Diencephalon (tissue), 1 donor: ENCODE data around the gene KLK5. TPM values are rescaled to one million over a fixed set of nuclear protein-coding genes. Genes with fewer than 3 reads are reported as not detected.

Source experiments
- total RNA-seq: library from RNA; depleted of rRNA; stranded (reverse); fragments of >200 nt; gene quantifications from one replicate; pipeline ENCODE4 v1.2.3, GENCODE V29; 2014

Gene KLK5
- total RNA-seq: 0.69 TPM

GRCh38 chr19:50952910-50953309 lies at the start of gene KLK5:
TSS of gene KLK5 (minus strand) at chr19:50953038. CDS start at chr19:50952657, 381 bp downstream.

GRCh38 chr19:51001515-51001914 lies 48.7 kb upstream of the KLK5 start, which contains the start of gene KLK8:
TSS of gene KLK8 (minus strand) at chr19:51001604. CDS start at chr19:51001167, 437 bp downstream.

GRCh38 chr19:50983625-50984292 lies 30.9 kb upstream of the KLK5 start, which contains the start of gene KLK7:
TSS of gene KLK7 (minus strand) at chr19:50983917. CDS start at chr19:50982399, 1,518 bp downstream.

GRCh38 chr19:50969413-50969760 lies 16.5 kb upstream of the KLK5 start, which contains the start of gene KLK6:
TSS of gene KLK6 (minus strand) at chr19:50969591. CDS start at chr19:50968104, 1,487 bp downstream.

GRCh38 chr19:50911206-50912101 lies 41.4 kb downstream of the KLK5 start, which contains the start of gene KLK4:
TSS of gene KLK4 (minus strand) at chr19:50911395. CDS start at chr19:50910738, 657 bp downstream.

Other genes starting within 250 kb of the KLK5 start
- gene SHANK1, start 233.2 kb downstream of the KLK5 start, total RNA-seq: 23.3 TPM
- 2.5 TPM for gene CLEC11A, start 229.7 kb downstream of the KLK5 start, total RNA-seq
- not detected for gene GPR32, start 182.6 kb downstream of the KLK5 start, total RNA-seq
- gene ACP4, start 162.6 kb downstream of the KLK5 start, total RNA-seq: not detected
- not detected for gene KLK1, start 129.3 kb downstream of the KLK5 start, total RNA-seq
- gene KLK15, start 119.5 kb downstream of the KLK5 start, total RNA-seq: not detected
- gene KLK3, start 98.1 kb downstream of the KLK5 start, total RNA-seq: not detected
- not detected for gene KLK2, start 79.6 kb downstream of the KLK5 start, total RNA-seq
- gene KLK4, start 41.6 kb downstream of the KLK5 start, total RNA-seq: not detected
- not detected for gene KLK6, start 16.6 kb upstream of the KLK5 start, total RNA-seq
- gene KLK7, start 30.9 kb upstream of the KLK5 start, total RNA-seq: not detected
- not detected for gene KLK8, start 48.6 kb upstream of the KLK5 start, total RNA-seq
- gene KLK10, start 66.7 kb upstream of the KLK5 start, total RNA-seq: 3.2 TPM
- gene KLK11, start 73.6 kb upstream of the KLK5 start, total RNA-seq: not detected
- not detected for gene KLK12, start 82.0 kb upstream of the KLK5 start, total RNA-seq
- gene KLK13, start 112.1 kb upstream of the KLK5 start, total RNA-seq: 0.23 TPM
- not detected for gene KLK14, start 129.8 kb upstream of the KLK5 start, total RNA-seq
- 3.9 TPM for gene CTU1, start 155.4 kb upstream of the KLK5 start, total RNA-seq
- 0.69 TPM for gene SIGLEC9, start 171.9 kb upstream of the KLK5 start, total RNA-seq
- gene SIGLEC7, start 189.3 kb upstream of the KLK5 start, total RNA-seq: 0.46 TPM